HEK293 (cell line): ENCODE data around the gene IQGAP3.
A peak's percentile ranks its signal among the peaks of the same experiment; 100 is the strongest.

Experiments
- AEBP2 ChIP-seq: fragments of 450-650 bp; formaldehyde crosslinking; IDR thresholded peaks from 2 replicates; pipeline ENCODE4 v1.5.1; 2016; ENCODE audit warnings: missing biosample characterization, missing genetic modification characterization, borderline replicate concordance
- BCL11A ChIP-seq: fragments of 450-650 bp; formaldehyde crosslinking; IDR thresholded peaks from 2 replicates; pipeline ENCODE4 v1.5.1; 2016; ENCODE audit warnings: low read depth, missing biosample characterization, missing genetic modification characterization
- CTCF ChIP-seq: fragments of 450-650 bp; formaldehyde crosslinking; IDR thresholded peaks from 2 replicates; pipeline ENCODE4 v1.5.1; 2016; ENCODE audit warnings: missing biosample characterization, missing genetic modification characterization
- GFI1B ChIP-seq: fragments of 450-650 bp; formaldehyde crosslinking; IDR thresholded peaks from 2 replicates; pipeline ENCODE4 v1.5.1; 2016; ENCODE audit warnings: missing biosample characterization, missing genetic modification characterization
- KLF10 ChIP-seq: fragments of 450-650 bp; IDR thresholded peaks from 2 replicates; pipeline ENCODE4 v1.5.1; 2018; ENCODE audit warnings: missing biosample characterization, mild to moderate bottlenecking, missing genetic modification characterization
- KLF8 ChIP-seq: fragments of 450-650 bp; formaldehyde crosslinking; IDR thresholded peaks from 2 replicates; pipeline ENCODE4 v1.5.1; 2016; ENCODE audit warnings: missing biosample characterization, missing genetic modification characterization
- KLF9 ChIP-seq: fragments of 450-650 bp; formaldehyde crosslinking; IDR thresholded peaks from 2 replicates; pipeline ENCODE4 v1.5.1; 2016; ENCODE audit warnings: missing biosample characterization, missing genetic modification characterization, low read depth
- MYNN ChIP-seq: fragments of 450-650 bp; formaldehyde crosslinking; IDR thresholded peaks from 2 replicates; pipeline ENCODE4 v1.5.1; 2016; ENCODE audit warnings: missing biosample characterization, missing genetic modification characterization, borderline replicate concordance
- MZF1 ChIP-seq: fragments of 450-650 bp; formaldehyde crosslinking; IDR thresholded peaks from 2 replicates; pipeline ENCODE4 v1.5.1; 2017; ENCODE audit warnings: missing biosample characterization, missing genetic modification characterization, borderline replicate concordance
- PATZ1 ChIP-seq: fragments of 450-650 bp; formaldehyde crosslinking; IDR thresholded peaks from 2 replicates; pipeline ENCODE4 v1.5.1; 2016; ENCODE audit warnings: missing biosample characterization, missing genetic modification characterization
- PRDM1 ChIP-seq: fragments of 450-650 bp; formaldehyde crosslinking; IDR thresholded peaks from 2 replicates; pipeline ENCODE4; 2016; ENCODE audit warnings: missing biosample characterization, missing genetic modification characterization
- YY1 ChIP-seq: fragments of 450-650 bp; formaldehyde crosslinking; IDR thresholded peaks from 2 replicates; pipeline ENCODE4 v1.5.1; 2018; ENCODE audit warnings: missing biosample characterization, missing genetic modification characterization
- ZBTB48 ChIP-seq: fragments of 450-650 bp; formaldehyde crosslinking; IDR thresholded peaks from 2 replicates; pipeline ENCODE4 v1.5.1; 2016; ENCODE audit warnings: missing biosample characterization, missing genetic modification characterization
- ZEB2 ChIP-seq: fragments of 450-650 bp; formaldehyde crosslinking; IDR thresholded peaks from 2 replicates; pipeline ENCODE4 v1.5.1; 2016; ENCODE audit warnings: missing biosample characterization, missing genetic modification characterization
- ZFP37 ChIP-seq: fragments of 450-650 bp; formaldehyde crosslinking; IDR thresholded peaks from 2 replicates; pipeline ENCODE4 v1.5.1; 2016; ENCODE audit warnings: missing biosample characterization, missing genetic modification characterization
- ZFP41 ChIP-seq: fragments of 450-650 bp; formaldehyde crosslinking; IDR thresholded peaks from 2 replicates; pipeline ENCODE4 v1.5.1; 2016; ENCODE audit warnings: missing biosample characterization, missing genetic modification characterization, borderline replicate concordance
- ZNF138 ChIP-seq: fragments of 450-650 bp; formaldehyde crosslinking; IDR thresholded peaks from 2 replicates; pipeline ENCODE4 v1.5.1; 2016; ENCODE audit warnings: missing biosample characterization, missing genetic modification characterization, borderline replicate concordance
- ZNF175 ChIP-seq: fragments of 450-650 bp; formaldehyde crosslinking; IDR thresholded peaks from 2 replicates; pipeline ENCODE4 v1.5.1; 2016; ENCODE audit warnings: missing biosample characterization, missing genetic modification characterization
- ZNF184 ChIP-seq: fragments of 450-650 bp; IDR thresholded peaks from 2 replicates; pipeline ENCODE4 v1.5.1; 2018; ENCODE audit warnings: missing biosample characterization, mild to moderate bottlenecking, missing genetic modification characterization
- ZNF214 ChIP-seq: fragments of 450-650 bp; formaldehyde crosslinking; IDR thresholded peaks from 2 replicates; pipeline ENCODE4 v1.5.1; 2017; ENCODE audit warnings: missing biosample characterization, mild to moderate bottlenecking, missing genetic modification characterization, borderline replicate concordance
- ZNF239 ChIP-seq: fragments of 450-650 bp; formaldehyde crosslinking; IDR thresholded peaks from 2 replicates; pipeline ENCODE4 v1.5.1; 2016; ENCODE audit warnings: missing biosample characterization, missing genetic modification characterization
- ZNF362 ChIP-seq: fragments of 450-650 bp; formaldehyde crosslinking; IDR thresholded peaks from 2 replicates; pipeline ENCODE4 v1.5.1; 2016; ENCODE audit warnings: missing biosample characterization, missing genetic modification characterization
- ZNF366 ChIP-seq: fragments of 450-650 bp; formaldehyde crosslinking; conservative IDR thresholded peaks from 2 replicates; pipeline ENCODE4 v1.5.1; 2016; ENCODE audit warnings: missing biosample characterization, missing genetic modification characterization
- ZNF48 ChIP-seq: fragments of 450-650 bp; formaldehyde crosslinking; IDR thresholded peaks from 2 replicates; pipeline ENCODE4 v1.5.1; 2016; ENCODE audit warnings: missing biosample characterization, missing genetic modification characterization
- ZNF549 ChIP-seq: fragments of 450-650 bp; IDR thresholded peaks from 2 replicates; pipeline ENCODE4 v1.5.1; 2018; ENCODE audit warnings: missing biosample characterization, missing genetic modification characterization, mild to moderate bottlenecking, inconsistent platforms, moderate library complexity
- ZNF571 ChIP-seq: fragments of 450-650 bp; formaldehyde crosslinking; IDR thresholded peaks from 2 replicates; pipeline ENCODE4 v1.5.0; 2017; ENCODE audit warnings: missing biosample characterization, missing genetic modification characterization
- ZNF585B ChIP-seq: fragments of 450-650 bp; formaldehyde crosslinking; IDR thresholded peaks from 2 replicates; pipeline ENCODE4 v1.5.1; 2016; ENCODE audit warnings: missing biosample characterization, missing genetic modification characterization
- ZNF596 ChIP-seq: fragments of 450-650 bp; IDR thresholded peaks from 2 replicates; pipeline ENCODE4 v1.5.0; 2018; ENCODE audit warnings: missing biosample characterization, mild to moderate bottlenecking, missing genetic modification characterization, moderate library complexity
- ZNF610 ChIP-seq: fragments of 450-650 bp; formaldehyde crosslinking; IDR thresholded peaks from 2 replicates; pipeline ENCODE4 v1.5.1; 2016; ENCODE audit warnings: missing biosample characterization, missing genetic modification characterization, borderline replicate concordance
- ZNF623 ChIP-seq: fragments of 450-650 bp; formaldehyde crosslinking; IDR thresholded peaks from 2 replicates; pipeline ENCODE4 v1.5.1; 2016; ENCODE audit warnings: missing biosample characterization, missing genetic modification characterization
- ZNF660 ChIP-seq: fragments of 450-650 bp; IDR thresholded peaks from 2 replicates; pipeline ENCODE4 v1.5.1; 2018; ENCODE audit warnings: missing biosample characterization, mild to moderate bottlenecking, missing genetic modification characterization
- ZNF701 ChIP-seq: fragments of 450-650 bp; formaldehyde crosslinking; IDR thresholded peaks from 2 replicates; pipeline ENCODE4 v1.5.1; 2016; ENCODE audit warnings: missing biosample characterization, missing genetic modification characterization
- ZNF707 ChIP-seq: fragments of 450-650 bp; formaldehyde crosslinking; IDR thresholded peaks from 2 replicates; pipeline ENCODE4 v1.5.1; 2016; ENCODE audit warnings: missing biosample characterization, missing genetic modification characterization
- ZNF792 ChIP-seq: fragments of 450-650 bp; formaldehyde crosslinking; IDR thresholded peaks from 2 replicates; pipeline ENCODE4 v1.5.1; 2016; ENCODE audit warnings: missing biosample characterization, missing genetic modification characterization
- ZXDB ChIP-seq: fragments of 450-650 bp; formaldehyde crosslinking; IDR thresholded peaks from 2 replicates; pipeline ENCODE4 v1.5.1; 2016; ENCODE audit warnings: missing biosample characterization, missing genetic modification characterization

Gene IQGAP3

GRCh38 chr1:156591432-156592157 is 19.2 kb upstream of the IQGAP3 start, which contains the start of gene NAXE (continued):
- TF ChIP-seq ZBTB48 (tag by site-specific recombination) (no peak), ZNF184 (tag by site-specific recombination) (no peak), BCL11A (no peak; the same call in 1 of the 2 replicates), ZNF660 (tag by site-specific recombination) (0 out of 2 replicates have a peak, but pooled peaks have one; percentile 65), KLF10 (peak; percentile 17; the same call in 1 of the 2 replicates), ZNF585B (tag by site-specific recombination) (no peak), ZNF701 (tag by site-specific recombination) (no peak), ZFP41 (tag by site-specific recombination) (no peak), PRDM1 (tag by site-specific recombination) (no peak), ZNF239 (tag by site-specific recombination) (no peak), ZNF792 (tag by site-specific recombination) (no peak), ZNF610 (tag by site-specific recombination) (no peak), ZNF366 (tag by site-specific recombination) (no peak), ZNF214 (no peak), YY1 (tag by site-specific recombination) (no peak; the same call in 1 of the 2 replicates), MYNN (tag by site-specific recombination) (no peak), ZNF596 (tag by site-specific recombination) (no peak), ZNF138 (tag by site-specific recombination) (no peak), KLF9 (tag by site-specific recombination) (peak; percentile 61; the same call in 1 of the 2 replicates), ZNF549 (tag by site-specific recombination) (no peak), ZNF175 (tag by site-specific recombination) (no peak), CTCF (no peak; the same call in 1 of the 2 replicates), MZF1 (tag by site-specific recombination) (no peak), ZNF571 (tag by site-specific recombination) (no peak), KLF8 (no peak), ZNF48 (no peak), ZNF362 (tag by site-specific recombination) (no peak), ZEB2 (tag by site-specific recombination) (0 out of 2 replicates have a peak, but pooled peaks have one; percentile 55), AEBP2 (tag by site-specific recombination) (no peak), ZFP37 (peak; percentile 37; the same call in 1 of the 2 replicates), PATZ1 (tag by site-specific recombination) (peak; percentile 48; the same call in 1 of the 2 replicates), ZXDB (tag by site-specific recombination) (peak; percentile 65), ZNF707 (no peak), GFI1B (tag by site-specific recombination) (no peak), ZNF623 (tag by site-specific recombination) (no peak)
